ENCODE results near the gene ENG.

GRCh38 chr9:127801955-127802575 is 52.4 kb downstream of the ENG start:
- TF ChIP-seq CTCF (conservative IDR thresholded peaks at IDR 0.05; ENCODE audit: low read length) (peak; percentile 27; the same call in 1 of the 2 replicates), EZH2phosphoT487 (IDR thresholded peaks at IDR 0.05; ENCODE audit: borderline replicate concordance) (no peak)

Data from Loucy (cell line).